Hepatic stellate cell (primary cell): Measurements from ENCODE around the gene CCT8.
"Not testable (repeated sequence)": the region's sequence is repeated elsewhere in the genome, so short reads cannot be mapped to it uniquely, and the experiment has no call there.

Source experiments
- DNase-seq: peaks from one replicate; pipeline ENCODE4 v3.0.0; 2011; ENCODE audit warnings: low spot score

The CCT8 gene

GRCh38 chr21:29078869-29079767 is 5.7 kb upstream of the CCT8 start:
- DNase-seq = no peak

GRCh38 chr21:29077651-29078090 is 4.2 kb upstream of the CCT8 start:
- DNase-seq = no peak

- DNase-seq = not testable (repeated sequence)
Observed at GRCh38 chr21:29076731-29077640, 3.5 kb upstream of the CCT8 start.

- DNase-seq = no peak
Observed at GRCh38 chr21:29075706-29076466, 2.4 kb upstream of the CCT8 start.

- no peak for DNase-seq
Observed at GRCh38 chr21:29074783-29075182, 1.3 kb upstream of the CCT8 start.

- DNase-seq = no peak
Observed at GRCh38 chr21:29074007-29074376, 544 bp upstream of the CCT8 start.

GRCh38 chr21:29072873-29073221 is 601 bp downstream of the CCT8 start:
- DNase-seq = no peak

- DNase-seq = no peak
Observed at GRCh38 chr21:29064850-29065481, 8.5 kb downstream of the CCT8 start.

- DNase-seq = no peak
Observed at GRCh38 chr21:29056538-29057050, 16.9 kb downstream of the CCT8 start.

- no peak for DNase-seq
Observed at GRCh38 chr21:29056005-29056404, 17.4 kb downstream of the CCT8 start.

- no peak for DNase-seq
Observed at GRCh38 chr21:29055080-29055479, 18.4 kb downstream of the CCT8 start.

GRCh38 chr21:29053656-29054055 is 19.8 kb downstream of the CCT8 start:
- no peak for DNase-seq

- no peak for DNase-seq
Observed at GRCh38 chr21:29053011-29053553, 20.4 kb downstream of the CCT8 start.

- DNase-seq = no peak
Observed at GRCh38 chr21:29052224-29052623, 21.2 kb downstream of the CCT8 start.

GRCh38 chr21:29034678-29035077 is 38.8 kb downstream of the CCT8 start:
- DNase-seq = no peak

GRCh38 chr21:29033871-29034270 is 39.6 kb downstream of the CCT8 start:
- DNase-seq = no peak

- DNase-seq = no peak
Observed at GRCh38 chr21:29033301-29033700, 40.1 kb downstream of the CCT8 start.

- DNase-seq = no peak
Observed at GRCh38 chr21:29030909-29031308, 42.5 kb downstream of the CCT8 start.

- DNase-seq = no peak
Observed at GRCh38 chr21:29029524-29029923, 43.9 kb downstream of the CCT8 start.

GRCh38 chr21:29025328-29025713 is 48.1 kb downstream of the CCT8 start:
- peak; percentile 27 for DNase-seq
